ENCODE results near the gene ATAD2B. TPM values are rescaled to one million over a fixed set of nuclear protein-coding genes. Genes with fewer than 3 reads are reported as not detected.

The ATAD2B gene
- total and polyA plus RNA-seq, 12 donors, result 3.4 to 26.7 (median 13.8) TPM

- Histone ChIP-seq H3K27me3 (no peaks in the 10 kb centered on the region), H3K4me3 (no peak overlapping the region), H3K36me3 (replicated peaks in 1 of 2) (peaks cover 0 to 11% of the 10 kb centered on the region in 2 donors), H3K27ac (no peak overlapping the region), H3K4me1 (replicated peaks in 1 of 2) (no peaks in the 10 kb centered on the region), H3K9me3 (replicated peaks in 1 of 3) (no peaks in the 10 kb centered on the region)
- 82 to 90% (median 86%) methylated on average over 2 of the region's 2 CpGs for WGBS, 4 donors
- no peak for DNase-seq
- intact Hi-C loops (cut with DNase I), result loop anchor here (10.0 kb wide), 1 partner anchor 259 kb away; the partner anchor contains the start of gene TP53I3 (in 2 of the 2)
- TF ChIP-seq POLR2A (IDR thresholded peaks at IDR 0.05) (no peak), CTCF (IDR thresholded peaks at IDR 0.05) (no peak)
These were observed 100.9 kb downstream of the ATAD2B start for GRCh38 chr2:23826040-23826439.

- WGBS, 4 donors, result 13 to 26% (median 21%) methylated on average over 2 of the region's 2 CpGs
- DNase-seq, result peak in 1 of 7 donors; percentile 31
- no peaks in the 10 kb centered on the region for H3K27me3 ChIP-seq
- TF ChIP-seq CTCF (IDR thresholded peaks at IDR 0.05) (peak; percentile 59 to 76 (median 67)), POLR2A (IDR thresholded peaks at IDR 0.05) (no peak)
- no peaks in the 10 kb centered on the region for H3K9me3 ChIP-seq (replicated peaks in 1 of 3)
- H3K36me3 ChIP-seq (replicated peaks in 1 of 2), result peaks cover 0 to 11% of the 10 kb centered on the region in 2 donors
- H3K4me3 ChIP-seq, result no peak overlapping the region
- H3K27ac ChIP-seq, result no peak overlapping the region
- no peaks in the 10 kb centered on the region for H3K4me1 ChIP-seq (replicated peaks in 1 of 2)
- intact Hi-C loops (cut with DNase I), result loop anchor here (10.0 kb wide), 1 partner anchor 260 kb away; the partner anchor contains the start of gene TP53I3 (in 2 of the 2)
These were observed 102.1 kb downstream of the ATAD2B start for GRCh38 chr2:23824777-23825212.

- WGBS, 4 donors, result 63 to 80% (median 67%) methylated on average over 4 of the region's 4 CpGs
- TF ChIP-seq CTCF (IDR thresholded peaks at IDR 0.05) (no peak), POLR2A (IDR thresholded peaks at IDR 0.05) (no peak)
- no peak overlapping the region for H3K27ac ChIP-seq
- H3K9me3 ChIP-seq (replicated peaks in 1 of 3), result no peaks in the 10 kb centered on the region
- no peaks in the 10 kb centered on the region for H3K27me3 ChIP-seq
- peaks cover 0 to 11% of the 10 kb centered on the region in 2 donors for H3K36me3 ChIP-seq (replicated peaks in 1 of 2)
- no peak overlapping the region for H3K4me3 ChIP-seq
- no peak for DNase-seq
- H3K4me1 ChIP-seq (replicated peaks in 1 of 2), result no peaks in the 10 kb centered on the region
- intact Hi-C loops (cut with DNase I), result loop anchor here (10.0 kb wide), 1 partner anchor 261 kb away; the partner anchor contains the start of gene TP53I3 (in 2 of the 2)
These were observed 103.1 kb downstream of the ATAD2B start for GRCh38 chr2:23823863-23824262.

- 92 to 98% (median 94%) methylated on average over 2 of the region's 2 CpGs for WGBS, 4 donors
- intact Hi-C loops (cut with DNase I), result no loop called here
- no peaks in the 10 kb centered on the region for H3K4me1 ChIP-seq (replicated peaks in 1 of 2)
- H3K27me3 ChIP-seq, result no peaks in the 10 kb centered on the region
- H3K4me3 ChIP-seq, result no peak overlapping the region
- no peak for DNase-seq
- no peak for TF ChIP-seq CTCF (IDR thresholded peaks at IDR 0.05)
- no peak for TF ChIP-seq POLR2A (IDR thresholded peaks at IDR 0.05)
- no peaks in the 10 kb centered on the region for H3K9me3 ChIP-seq (replicated peaks in 1 of 3)
- no peak overlapping the region for H3K27ac ChIP-seq
- H3K36me3 ChIP-seq (replicated peaks in 1 of 2), result peaks cover 0 to 6% of the 10 kb centered on the region in 2 donors
These were observed 112.0 kb downstream of the ATAD2B start for GRCh38 chr2:23814963-23815362.
